ENCODE measurements around the gene TJAP1.

DNA sequence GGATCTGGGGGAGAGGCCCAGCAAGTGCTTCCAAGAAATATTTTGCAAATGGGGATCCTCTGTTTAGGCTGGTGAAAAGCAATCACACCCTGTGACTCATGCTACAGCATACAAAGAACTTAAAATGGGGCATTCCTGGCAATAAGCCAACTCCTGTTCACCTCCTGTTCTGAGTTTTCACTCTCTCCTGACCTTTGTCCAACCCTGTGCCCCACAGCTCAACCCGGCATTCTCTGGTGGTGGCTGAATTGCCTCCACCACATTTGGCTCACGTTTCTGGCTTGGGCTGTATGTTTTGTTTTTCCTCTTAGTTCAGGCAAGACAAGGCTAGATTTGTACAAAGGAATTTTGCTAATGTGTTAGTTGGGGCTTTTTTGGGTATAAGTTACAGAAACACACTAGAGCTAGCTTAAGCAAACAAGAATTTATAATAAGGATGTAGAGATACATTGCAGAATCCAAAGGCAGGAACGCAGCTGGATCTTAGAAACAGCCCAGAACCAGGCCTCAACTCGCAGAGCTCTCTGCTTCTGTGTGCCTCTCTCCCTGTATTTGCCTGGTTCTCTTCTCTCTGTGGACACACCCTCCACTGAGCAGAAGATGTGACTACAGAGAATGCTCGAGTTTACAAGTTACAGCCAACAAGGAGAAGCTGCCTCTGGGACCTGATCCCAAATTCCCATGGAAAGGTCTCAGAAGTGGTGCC lies 40.6 kb upstream of the TJAP1 start:
- TF ChIP-seq ZFX (IDR thresholded peaks at IDR 0.05) = no peak
- TF ChIP-seq, protein P1, sequence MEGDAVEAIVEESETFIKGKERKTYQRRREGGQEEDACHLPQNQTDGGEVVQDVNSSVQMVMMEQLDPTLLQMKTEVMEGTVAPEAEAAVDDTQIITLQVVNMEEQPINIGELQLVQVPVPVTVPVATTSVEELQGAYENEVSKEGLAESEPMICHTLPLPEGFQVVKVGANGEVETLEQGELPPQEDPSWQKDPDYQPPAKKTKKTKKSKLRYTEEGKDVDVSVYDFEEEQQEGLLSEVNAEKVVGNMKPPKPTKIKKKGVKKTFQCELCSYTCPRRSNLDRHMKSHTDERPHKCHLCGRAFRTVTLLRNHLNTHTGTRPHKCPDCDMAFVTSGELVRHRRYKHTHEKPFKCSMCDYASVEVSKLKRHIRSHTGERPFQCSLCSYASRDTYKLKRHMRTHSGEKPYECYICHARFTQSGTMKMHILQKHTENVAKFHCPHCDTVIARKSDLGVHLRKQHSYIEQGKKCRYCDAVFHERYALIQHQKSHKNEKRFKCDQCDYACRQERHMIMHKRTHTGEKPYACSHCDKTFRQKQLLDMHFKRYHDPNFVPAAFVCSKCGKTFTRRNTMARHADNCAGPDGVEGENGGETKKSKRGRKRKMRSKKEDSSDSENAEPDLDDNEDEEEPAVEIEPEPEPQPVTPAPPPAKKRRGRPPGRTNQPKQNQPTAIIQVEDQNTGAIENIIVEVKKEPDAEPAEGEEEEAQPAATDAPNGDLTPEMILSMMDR (conservative IDR thresholded peaks at IDR 0.05) = no peak

Measured in C4-2B (cell line).